DOHH2 (cell line): ENCODE results near the gene TMEM183A.

Experiments
- H3F3A ChIP-seq: fragments of 200-600 bp; sonication (generic), shearing (Covaris generic); 2 replicates; pipeline ENCODE4 v1.6.0; 2016; ENCODE audit warnings: antibody characterized with exemption, mild to moderate bottlenecking; ENCODE audit not compliant: control insufficient read depth, insufficient read depth
- H3K27ac ChIP-seq: fragments of 200-600 bp; sonication (generic); 2 replicates; pipeline ENCODE4 v1.5.1; 2014; ENCODE audit warnings: low read depth, mild to moderate bottlenecking, low read length, moderate library complexity
- H3K27me3 ChIP-seq: fragments of 200-600 bp; sonication (generic); 2 replicates; pipeline ENCODE4 v1.6.1; 2014; ENCODE audit warnings: mild to moderate bottlenecking, low read length, mixed read lengths; ENCODE audit not compliant: control insufficient read depth
- H3K36me3 ChIP-seq: fragments of 200-600 bp; sonication (generic); 2 replicates; pipeline ENCODE4 v1.6.1; 2014; ENCODE audit warnings: mild to moderate bottlenecking, low read length, moderate library complexity, mixed read lengths; ENCODE audit not compliant: control insufficient read depth
- H3K4me1 ChIP-seq: fragments of 200-600 bp; sonication (generic); 2 replicates; pipeline ENCODE4 v1.6.1; 2014; ENCODE audit warnings: mild to moderate bottlenecking, low read length, mixed read lengths; ENCODE audit not compliant: control insufficient read depth
- H3K4me2 ChIP-seq: fragments of 200-600 bp; sonication (generic); 2 replicates; pipeline ENCODE4 v1.6.0; 2014; ENCODE audit warnings: mild to moderate bottlenecking, low read length, moderate library complexity
- H3K4me3 ChIP-seq: fragments of 200-600 bp; sonication (generic); 2 replicates; pipeline ENCODE4 v1.5.1; 2014; ENCODE audit warnings: mild to moderate bottlenecking, low read length, mixed read lengths
- H3K79me2 ChIP-seq: fragments of 200-600 bp; sonication (generic); 2 replicates; pipeline ENCODE4 v1.6.1; 2014; ENCODE audit warnings: mild to moderate bottlenecking, low read length, mixed read lengths; ENCODE audit not compliant: control insufficient read depth
- H3K9me2 ChIP-seq: fragments of 200-600 bp; sonication (generic); replicated peaks from 2 replicates; pipeline ENCODE4 v1.6.1; 2014; ENCODE audit warnings: mild to moderate bottlenecking, low read length, mixed read lengths; ENCODE audit not compliant: control insufficient read depth
- H3K9me3 ChIP-seq: fragments of 200-600 bp; sonication (generic); 2 replicates; pipeline ENCODE4 v1.6.1; 2014; ENCODE audit warnings: antibody characterized with exemption, low read length, mixed read lengths; ENCODE audit not compliant: control insufficient read depth, insufficient read depth
- H4K20me1 ChIP-seq: fragments of 200-600 bp; sonication (generic); 2 replicates; pipeline ENCODE4 v1.6.0; 2014; ENCODE audit warnings: low read depth, mild to moderate bottlenecking, antibody characterized with exemption, low read length, moderate library complexity; ENCODE audit not compliant: control insufficient read depth, insufficient read depth
- EZH2phosphoT487 ChIP-seq: fragments of 200-600 bp; sonication (generic); IDR thresholded peaks from 2 replicates; pipeline ENCODE4 v1.6.1; 2017; ENCODE audit warnings: borderline replicate concordance, mild to moderate bottlenecking, antibody characterized with exemption, low read length, moderate library complexity, mixed read lengths
- TF ChIP-seq, protein P1 (sequence below): fragments of 200-600 bp; sonication (generic); IDR thresholded peaks from one replicate; pipeline ENCODE4 v1.5.1; 2014; ENCODE audit warnings: antibody characterized with exemption, mild to moderate bottlenecking, low read depth, low read length; ENCODE audit not compliant: poor library complexity, severe bottlenecking

The TMEM183A gene

DNA sequence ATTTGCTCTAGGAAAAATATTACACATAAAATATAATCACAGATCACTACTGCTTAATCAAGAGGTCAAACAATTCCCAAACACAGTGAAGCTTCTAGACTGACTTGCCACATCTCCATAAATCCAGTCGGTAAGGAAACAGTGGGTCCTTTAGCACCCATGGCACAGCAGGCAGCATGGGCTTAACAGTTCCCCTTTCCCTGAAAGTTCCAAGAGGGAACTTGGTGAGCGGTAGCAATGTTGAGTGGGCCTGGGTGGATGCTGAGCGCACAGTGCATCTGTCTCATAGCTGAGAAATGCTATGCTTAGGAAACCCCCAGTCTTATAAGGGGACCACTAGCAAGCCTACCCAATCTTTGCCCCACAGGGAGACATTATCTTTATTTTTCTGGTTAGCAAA, 32.3 kb upstream of the TMEM183A start:
- TF ChIP-seq EZH2phosphoT487, result no peak
- TF ChIP-seq, protein P1, sequence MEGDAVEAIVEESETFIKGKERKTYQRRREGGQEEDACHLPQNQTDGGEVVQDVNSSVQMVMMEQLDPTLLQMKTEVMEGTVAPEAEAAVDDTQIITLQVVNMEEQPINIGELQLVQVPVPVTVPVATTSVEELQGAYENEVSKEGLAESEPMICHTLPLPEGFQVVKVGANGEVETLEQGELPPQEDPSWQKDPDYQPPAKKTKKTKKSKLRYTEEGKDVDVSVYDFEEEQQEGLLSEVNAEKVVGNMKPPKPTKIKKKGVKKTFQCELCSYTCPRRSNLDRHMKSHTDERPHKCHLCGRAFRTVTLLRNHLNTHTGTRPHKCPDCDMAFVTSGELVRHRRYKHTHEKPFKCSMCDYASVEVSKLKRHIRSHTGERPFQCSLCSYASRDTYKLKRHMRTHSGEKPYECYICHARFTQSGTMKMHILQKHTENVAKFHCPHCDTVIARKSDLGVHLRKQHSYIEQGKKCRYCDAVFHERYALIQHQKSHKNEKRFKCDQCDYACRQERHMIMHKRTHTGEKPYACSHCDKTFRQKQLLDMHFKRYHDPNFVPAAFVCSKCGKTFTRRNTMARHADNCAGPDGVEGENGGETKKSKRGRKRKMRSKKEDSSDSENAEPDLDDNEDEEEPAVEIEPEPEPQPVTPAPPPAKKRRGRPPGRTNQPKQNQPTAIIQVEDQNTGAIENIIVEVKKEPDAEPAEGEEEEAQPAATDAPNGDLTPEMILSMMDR, result no peak
- Histone ChIP-seq H3K4me3 (no peak overlapping the region), H4K20me1 (no peaks in the 10 kb centered on the region), H3K4me2 (no peak overlapping the region), H3K36me3 (no peaks in the 10 kb centered on the region), H3K9me3 (no peaks in the 10 kb centered on the region), H3F3A (no peaks in the 10 kb centered on the region), H3K4me1 (no peaks in the 10 kb centered on the region), H3K27ac (no peak overlapping the region), H3K27me3 (peaks cover 22% of the 10 kb centered on the region), H3K9me2 (no peaks in the 10 kb centered on the region), H3K79me2 (no peaks in the 10 kb centered on the region)

DNA sequence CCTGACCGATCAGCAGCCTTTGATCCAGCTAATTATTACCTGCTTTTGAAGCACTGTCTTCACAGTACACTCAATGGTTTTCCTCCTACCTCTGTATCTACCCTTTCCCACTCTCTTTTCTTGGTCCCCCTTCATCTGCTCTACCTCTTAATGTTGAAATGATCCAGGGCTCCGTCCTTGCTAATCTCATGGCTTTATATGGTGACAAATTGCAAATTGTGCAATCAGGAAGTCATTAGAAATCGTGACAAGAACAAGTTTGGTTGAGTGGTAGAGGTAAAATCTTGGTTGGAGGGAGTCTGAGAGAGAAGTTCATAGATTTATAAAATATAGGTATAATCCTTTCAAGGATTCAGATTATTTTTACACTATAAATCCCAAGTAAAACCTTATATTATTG, 30.5 kb upstream of the TMEM183A start:
- no peaks in the 10 kb centered on the region for H3K36me3 ChIP-seq
- no peaks in the 10 kb centered on the region for H3K9me3 ChIP-seq
- no peak for TF ChIP-seq EZH2phosphoT487
- TF ChIP-seq, protein P1, result no peak
- no peaks in the 10 kb centered on the region for H3K4me1 ChIP-seq
- H3K9me2 ChIP-seq, result no peaks in the 10 kb centered on the region
- H3K79me2 ChIP-seq, result no peaks in the 10 kb centered on the region
- H3K27ac ChIP-seq, result no peak overlapping the region
- H3K4me3 ChIP-seq, result no peak overlapping the region
- H3K27me3 ChIP-seq, result peaks cover 22% of the 10 kb centered on the region
- no peaks in the 10 kb centered on the region for H3F3A ChIP-seq
- no peaks in the 10 kb centered on the region for H4K20me1 ChIP-seq
- H3K4me2 ChIP-seq, result no peak overlapping the region

DNA sequence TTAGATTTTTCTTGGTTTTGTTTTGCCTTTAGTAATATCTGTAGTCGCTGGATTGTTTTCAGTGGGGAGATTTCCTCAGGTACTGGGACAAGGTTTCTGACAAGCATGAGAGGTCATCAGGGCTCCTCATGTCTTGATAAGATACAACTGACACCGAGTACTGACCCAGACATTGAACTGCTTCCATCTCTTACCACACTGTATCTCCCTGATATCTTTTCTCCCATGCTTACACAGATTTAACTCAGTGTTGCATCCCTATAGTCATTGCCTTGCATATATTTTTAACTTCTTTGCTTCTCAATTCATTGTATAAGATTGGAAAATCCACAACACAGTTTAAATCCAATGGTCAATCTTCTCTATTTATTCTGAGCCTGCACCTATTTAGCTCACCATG, 27.7 kb upstream of the TMEM183A start:
- Histone ChIP-seq H3K4me2 (no peak overlapping the region), H3K4me3 (no peak overlapping the region), H3K4me1 (no peaks in the 10 kb centered on the region), H3K27me3 (peaks cover 17% of the 10 kb centered on the region), H3K9me3 (no peaks in the 10 kb centered on the region), H4K20me1 (no peaks in the 10 kb centered on the region), H3K79me2 (no peaks in the 10 kb centered on the region), H3K27ac (no peak overlapping the region), H3K9me2 (no peaks in the 10 kb centered on the region), H3F3A (no peaks in the 10 kb centered on the region), H3K36me3 (no peaks in the 10 kb centered on the region)
- TF ChIP-seq EZH2phosphoT487, result no peak
- TF ChIP-seq, protein P1, result no peak

DNA sequence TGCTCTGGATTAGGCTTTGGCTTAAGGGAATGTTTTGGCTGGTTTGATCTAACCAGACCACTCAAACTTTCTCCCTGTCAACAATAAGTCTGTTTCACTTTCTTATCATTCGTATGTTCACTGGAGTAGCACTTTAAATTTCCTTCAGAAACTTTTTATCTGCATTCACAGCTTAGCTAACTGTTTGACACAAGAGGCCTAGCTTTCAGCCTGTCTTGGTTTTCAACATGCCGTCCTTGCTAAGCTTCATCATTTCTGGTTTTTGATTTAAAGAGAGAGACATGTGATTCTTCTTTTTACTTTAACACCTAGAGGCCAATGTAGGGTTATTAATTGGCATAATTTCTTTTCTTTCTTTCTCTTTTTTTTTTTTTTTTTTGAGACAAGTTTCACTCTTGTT, 25.2 kb upstream of the TMEM183A start:
- no peak overlapping the region for H3K4me3 ChIP-seq
- no peaks in the 10 kb centered on the region for H3K9me2 ChIP-seq
- H3K4me1 ChIP-seq, result no peaks in the 10 kb centered on the region
- TF ChIP-seq, protein P1, result no peak
- no peak for TF ChIP-seq EZH2phosphoT487
- H3K27ac ChIP-seq, result no peak overlapping the region
- no peaks in the 10 kb centered on the region for H3K9me3 ChIP-seq
- H4K20me1 ChIP-seq, result no peaks in the 10 kb centered on the region
- H3K27me3 ChIP-seq, result peaks cover 11% of the 10 kb centered on the region
- H3F3A ChIP-seq, result no peaks in the 10 kb centered on the region
- H3K79me2 ChIP-seq, result no peaks in the 10 kb centered on the region
- H3K4me2 ChIP-seq, result no peak overlapping the region
- no peaks in the 10 kb centered on the region for H3K36me3 ChIP-seq
